ENCODE data around the gene ARL14EPL.
"Not testable (repeated sequence)": the region's sequence is repeated elsewhere in the genome, so short reads cannot be mapped to it uniquely, and the experiment has no call there.

ARL14EPL gene

GRCh38 chr5:116075191-116075831 is 43.0 kb downstream of the ARL14EPL start:
- H3K4me3 Mint-ChIP-seq: no peak overlapping the region
- CTCF ChIA-PET: no interaction called here
- DNase-seq: no peak
- peaks cover 15% of the 10 kb centered on the region for H3K27me3 Mint-ChIP-seq
- no peaks in the 10 kb centered on the region for H3K36me3 Mint-ChIP-seq
- H3K4me1 Mint-ChIP-seq: no peaks in the 10 kb centered on the region
- H3K9me3 Mint-ChIP-seq: no peaks in the 10 kb centered on the region
- H3K27ac Mint-ChIP-seq: no peak overlapping the region

GRCh38 chr5:116076496-116076895 is 44.2 kb downstream of the ARL14EPL start:
- H3K4me3 Mint-ChIP-seq: no peak overlapping the region
- DNase-seq: no peak
- CTCF ChIA-PET: no interaction called here
- H3K36me3 Mint-ChIP-seq: peaks cover 2% of the 10 kb centered on the region
- no peaks in the 10 kb centered on the region for H3K4me1 Mint-ChIP-seq
- no peaks in the 10 kb centered on the region for H3K9me3 Mint-ChIP-seq
- peaks cover 15% of the 10 kb centered on the region for H3K27me3 Mint-ChIP-seq
- H3K27ac Mint-ChIP-seq: no peak overlapping the region

GRCh38 chr5:116078199-116078598 is 45.9 kb downstream of the ARL14EPL start:
- CTCF ChIA-PET: no interaction called here

GRCh38 chr5:116084287-116084691 is 52.0 kb downstream of the ARL14EPL start:
- peak overlapping the region; percentile 96 for H3K27ac Mint-ChIP-seq
- peaks cover 37% of the 10 kb centered on the region for H3K4me1 Mint-ChIP-seq
- H3K9me3 Mint-ChIP-seq: no peaks in the 10 kb centered on the region
- H3K36me3 Mint-ChIP-seq: peaks cover 28% of the 10 kb centered on the region
- H3K4me3 Mint-ChIP-seq: peak overlapping the region; percentile 91
- no peaks in the 10 kb centered on the region for H3K27me3 Mint-ChIP-seq
- CTCF ChIA-PET: no interaction called here
- peak; percentile 54 for DNase-seq

More at GRCh38 chr5:116078199-116078598, 45.9 kb downstream of the ARL14EPL start:
- Mint-ChIP-seq H3K27ac (no peak overlapping the region), H3K9me3 (no peaks in the 10 kb centered on the region), H3K36me3 (peaks cover 7% of the 10 kb centered on the region), H3K4me3 (no peak overlapping the region), H3K27me3 (peaks cover 7% of the 10 kb centered on the region), H3K4me1 (peaks cover 7% of the 10 kb centered on the region)
- no peak for DNase-seq

GRCh38 chr5:116084871-116085715 is 52.8 kb downstream of the ARL14EPL start, which contains the start of gene COMMD10:
Gene COMMD10, plus strand, starts transcription at chr5:116085025.
- peaks cover 37% of the 10 kb centered on the region for H3K4me1 Mint-ChIP-seq
- no peaks in the 10 kb centered on the region for H3K9me3 Mint-ChIP-seq
- peaks cover 34% of the 10 kb centered on the region for H3K36me3 Mint-ChIP-seq
- no peaks in the 10 kb centered on the region for H3K27me3 Mint-ChIP-seq
- H3K27ac Mint-ChIP-seq: peak within 1 kb of the TSS; percentile 96
- DNase-seq: peak; percentile 83
- CTCF ChIA-PET: no interaction called here
- H3K4me3 Mint-ChIP-seq: peak within 1 kb of the TSS; percentile 91

GRCh38 chr5:116086309-116086708 is 54.0 kb downstream of the ARL14EPL start:
- H3K27ac Mint-ChIP-seq, DNase-seq, H3K9me3 Mint-ChIP-seq, CTCF ChIA-PET, H3K27me3 Mint-ChIP-seq: not testable (repeated sequence)
- peaks cover 37% of the 10 kb centered on the region for H3K4me1 Mint-ChIP-seq
- H3K36me3 Mint-ChIP-seq: peaks cover 37% of the 10 kb centered on the region
- H3K4me3 Mint-ChIP-seq: peak overlapping the region; percentile 91

GRCh38 chr5:116088062-116088461 is 55.8 kb downstream of the ARL14EPL start:
- peaks cover 38% of the 10 kb centered on the region for H3K36me3 Mint-ChIP-seq
- no peak for DNase-seq
- no peaks in the 10 kb centered on the region for H3K27me3 Mint-ChIP-seq
- no peak overlapping the region for H3K4me3 Mint-ChIP-seq
- H3K9me3 Mint-ChIP-seq: no peaks in the 10 kb centered on the region
- no peak overlapping the region for H3K27ac Mint-ChIP-seq
- CTCF ChIA-PET: no interaction called here
- peaks cover 32% of the 10 kb centered on the region for H3K4me1 Mint-ChIP-seq

- Mint-ChIP-seq H3K4me1 (peaks cover 21% of the 10 kb centered on the region), H3K9me3 (no peaks in the 10 kb centered on the region), H3K27ac (no peak overlapping the region), H3K27me3 (no peaks in the 10 kb centered on the region), H3K4me3 (no peak overlapping the region), H3K36me3 (peaks cover 49% of the 10 kb centered on the region)
- CTCF ChIA-PET: no interaction called here
- no peak for DNase-seq
Observed at GRCh38 chr5:116090302-116090701, 58.0 kb downstream of the ARL14EPL start.

GRCh38 chr5:116091416-116091815 is 59.1 kb downstream of the ARL14EPL start:
- DNase-seq: no peak
- peaks cover 11% of the 10 kb centered on the region for H3K4me1 Mint-ChIP-seq
- H3K36me3 Mint-ChIP-seq: peaks cover 52% of the 10 kb centered on the region
- CTCF ChIA-PET: no interaction called here
- H3K4me3 Mint-ChIP-seq: no peak overlapping the region
- H3K9me3 Mint-ChIP-seq: no peaks in the 10 kb centered on the region
- H3K27me3 Mint-ChIP-seq: no peaks in the 10 kb centered on the region
- no peak overlapping the region for H3K27ac Mint-ChIP-seq

GRCh38 chr5:116097301-116097700 is 65.0 kb downstream of the ARL14EPL start:
- Mint-ChIP-seq H3K27ac (no peak overlapping the region), H3K36me3 (peaks cover 59% of the 10 kb centered on the region), H3K4me3 (no peak overlapping the region), H3K9me3 (no peaks in the 10 kb centered on the region), H3K27me3 (no peaks in the 10 kb centered on the region), H3K4me1 (no peaks in the 10 kb centered on the region)
- CTCF ChIA-PET: no interaction called here
- DNase-seq: no peak

- DNase-seq: no peak
- H3K27me3 Mint-ChIP-seq: no peaks in the 10 kb centered on the region
- CTCF ChIA-PET: no interaction called here
- H3K36me3 Mint-ChIP-seq: peaks cover 50% of the 10 kb centered on the region
- H3K9me3 Mint-ChIP-seq: peaks cover 2% of the 10 kb centered on the region
- no peaks in the 10 kb centered on the region for H3K4me1 Mint-ChIP-seq
- no peak overlapping the region for H3K4me3 Mint-ChIP-seq
- H3K27ac Mint-ChIP-seq: no peak overlapping the region
Observed at GRCh38 chr5:116098998-116099397, 66.7 kb downstream of the ARL14EPL start.

GRCh38 chr5:116104941-116105340 is 72.7 kb downstream of the ARL14EPL start:
- H3K27ac Mint-ChIP-seq, CTCF ChIA-PET, DNase-seq, H3K4me3 Mint-ChIP-seq, H3K9me3 Mint-ChIP-seq, H3K27me3 Mint-ChIP-seq, H3K4me1 Mint-ChIP-seq: not testable (repeated sequence)
- H3K36me3 Mint-ChIP-seq: peaks cover 45% of the 10 kb centered on the region
